NCI-H526 treated with DMSO at 0.1 percent for 48 hours (cell line): ENCODE results near the gene ZBTB16.

Experiments used
- DNase-seq: peaks from one replicate; lab custom pipeline; 2025; lab: John Stamatoyannopoulos, UW

The ZBTB16 gene

GRCh38 chr11:114059278-114059983 lies at the start of gene ZBTB16:
TSS of gene ZBTB16 (plus strand) at chr11:114059711. CDS start at chr11:114063301, 3,590 bp downstream.
- DNase-seq, result peak; percentile 67

DNA sequence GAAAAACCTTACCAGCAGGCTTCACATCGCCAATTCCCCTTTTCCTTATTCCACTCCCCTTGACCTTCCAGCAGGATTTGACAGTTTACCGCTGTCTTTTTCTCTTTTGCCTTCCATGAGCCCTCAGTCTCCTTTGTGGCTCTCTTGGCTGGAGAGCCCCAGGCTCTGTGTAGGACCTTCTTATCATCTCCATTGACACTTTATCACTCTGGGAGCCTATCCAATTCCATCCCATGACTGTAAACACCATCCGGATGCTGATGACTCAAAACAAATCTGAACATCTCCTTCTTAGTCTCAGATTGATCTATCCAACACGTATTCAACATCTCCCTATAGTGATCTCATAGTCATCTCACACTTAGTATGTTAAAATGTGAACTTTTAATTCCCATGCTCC lies 48.6 kb upstream of the ZBTB16 start:
- DNase-seq, result no peak

- no peak for DNase-seq
Measured at GRCh38 chr11:114011443-114011842, 48.1 kb upstream of the ZBTB16 start.

GRCh38 chr11:114015117-114015516 lies 44.4 kb upstream of the ZBTB16 start:
- DNase-seq, result no peak

- DNase-seq, result no peak
Measured at GRCh38 chr11:114016986-114017385, 42.5 kb upstream of the ZBTB16 start.

- DNase-seq, result no peak
Measured at GRCh38 chr11:114017723-114018122, 41.8 kb upstream of the ZBTB16 start.

GRCh38 chr11:114019046-114019445 lies 40.5 kb upstream of the ZBTB16 start:
- DNase-seq, result no peak

DNA sequence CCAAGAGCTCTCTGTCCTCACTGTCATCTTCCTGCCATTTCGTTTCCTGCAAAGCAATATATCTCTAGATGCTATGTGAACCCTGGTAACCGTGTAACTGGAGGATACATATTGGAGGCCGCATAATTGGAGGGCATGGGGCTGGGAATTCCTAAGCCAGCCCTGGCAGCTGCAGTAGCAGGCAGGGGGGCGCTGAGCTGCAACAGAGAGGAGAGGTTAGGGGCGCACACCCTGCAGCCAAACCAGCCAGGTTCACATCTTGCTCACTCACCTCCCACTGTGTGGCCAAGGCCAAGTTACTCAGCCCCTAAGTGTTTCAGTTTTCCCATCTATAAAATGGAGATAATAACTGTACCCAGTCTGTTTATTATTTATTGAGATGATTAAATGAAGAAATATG lies 39.9 kb upstream of the ZBTB16 start:
- DNase-seq, result no peak

GRCh38 chr11:114025329-114025907 lies 34.1 kb upstream of the ZBTB16 start:
- DNase-seq, result no peak

DNA sequence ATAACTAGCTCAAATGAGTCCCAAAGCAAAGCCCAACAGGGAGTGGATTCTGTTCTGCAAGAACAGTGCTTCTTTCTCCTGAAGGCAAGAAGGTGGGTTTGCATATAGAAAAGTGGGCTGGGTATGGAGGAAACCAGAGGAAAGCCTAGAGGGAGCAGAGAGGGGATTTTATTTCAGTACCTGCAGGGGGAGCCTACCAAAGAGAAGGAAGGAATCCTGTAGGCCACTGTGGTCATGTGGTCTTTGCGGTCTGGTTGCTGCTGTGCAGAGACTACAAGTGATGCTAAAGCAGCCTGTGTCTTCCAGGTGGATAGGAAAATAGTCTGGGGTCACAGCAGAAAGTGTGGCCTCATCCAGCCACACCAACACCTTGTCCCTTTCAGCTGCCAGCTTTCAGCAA lies 33.2 kb upstream of the ZBTB16 start:
- DNase-seq, result no peak

DNA sequence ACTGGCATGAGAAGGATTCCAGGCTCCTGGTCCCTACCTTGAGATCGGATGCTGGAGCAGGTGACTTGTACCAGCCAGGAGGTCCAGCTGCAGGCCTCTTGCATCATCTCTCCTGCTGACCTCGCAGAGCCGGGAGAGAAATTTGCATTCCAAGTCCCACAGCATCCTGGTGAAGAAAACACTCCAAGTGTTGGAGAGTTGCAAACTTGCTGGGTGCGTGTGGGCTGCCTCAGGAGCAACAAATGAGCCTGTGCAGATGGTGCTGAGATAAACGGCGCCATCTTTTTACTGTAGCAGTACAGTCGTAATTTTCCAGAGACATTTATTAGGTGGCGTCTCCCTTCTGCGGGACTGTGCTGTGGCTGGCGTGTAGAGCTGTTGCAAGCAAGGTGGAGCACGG lies 32.1 kb upstream of the ZBTB16 start:
- no peak for DNase-seq

DNA sequence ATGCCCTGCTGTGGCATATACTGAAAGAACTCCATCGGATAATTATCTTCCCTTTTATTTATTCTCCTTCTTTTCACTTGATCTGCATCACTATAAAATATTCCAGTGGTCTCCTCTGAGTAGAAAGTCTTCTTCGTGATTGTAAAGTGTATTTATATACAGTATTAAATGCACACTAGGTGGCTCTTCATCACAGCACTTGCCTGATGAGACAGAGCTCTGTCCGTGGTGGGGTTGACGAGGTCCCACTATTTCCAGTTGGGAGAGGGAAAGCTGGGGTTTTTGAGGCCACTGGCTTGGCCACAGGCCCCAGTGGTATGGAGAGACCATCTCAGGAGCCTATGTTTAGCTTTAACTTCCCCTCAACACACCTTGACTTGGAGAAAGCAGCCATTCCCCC lies 31.6 kb upstream of the ZBTB16 start:
- no peak for DNase-seq

GRCh38 chr11:114031246-114031966 lies 28.1 kb upstream of the ZBTB16 start:
- DNase-seq, result no peak

DNA sequence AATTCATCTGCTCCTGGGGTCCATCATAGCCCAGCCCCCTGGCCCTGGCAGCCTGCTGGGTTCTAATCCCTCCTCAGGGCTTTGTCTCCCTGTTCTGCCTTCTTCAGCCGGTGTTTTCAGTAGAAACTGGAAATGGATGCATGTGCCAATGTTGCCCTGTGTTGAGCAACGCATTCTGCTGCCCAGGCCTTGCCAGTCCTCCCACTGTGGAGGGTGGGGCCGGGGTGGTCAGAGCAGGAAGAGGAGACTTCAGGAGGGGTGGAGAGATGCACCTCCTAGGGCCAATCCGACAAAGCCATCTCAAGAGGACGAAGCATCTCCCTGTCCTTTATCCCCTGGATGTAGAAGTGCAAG lies 27.6 kb upstream of the ZBTB16 start:
- DNase-seq, result no peak

DNA sequence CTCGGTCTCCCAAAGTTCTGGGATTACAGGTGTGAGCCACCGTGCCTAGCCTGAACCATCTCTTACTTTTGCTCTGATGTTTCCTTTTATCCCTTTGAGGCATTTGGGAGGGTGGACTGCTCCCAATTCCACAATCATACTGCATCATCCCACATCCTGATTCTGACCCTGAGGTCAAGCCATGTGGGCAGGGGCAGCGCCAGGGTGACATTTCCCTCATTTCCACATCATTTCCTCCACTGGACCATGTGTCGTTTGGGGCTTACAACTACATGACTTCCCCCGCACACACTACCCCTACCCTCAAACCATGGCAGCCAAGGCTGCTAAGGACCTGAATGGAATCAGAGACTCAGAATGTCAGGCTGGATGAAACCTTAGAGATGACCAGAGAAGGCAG lies 26.4 kb upstream of the ZBTB16 start:
- no peak for DNase-seq

- no peak for DNase-seq
Measured at GRCh38 chr11:114033572-114033971, 25.9 kb upstream of the ZBTB16 start.

GRCh38 chr11:114034956-114035355 lies 24.6 kb upstream of the ZBTB16 start:
- no peak for DNase-seq

GRCh38 chr11:114036147-114036811 lies 23.2 kb upstream of the ZBTB16 start:
- DNase-seq, result peak; percentile 78

DNA sequence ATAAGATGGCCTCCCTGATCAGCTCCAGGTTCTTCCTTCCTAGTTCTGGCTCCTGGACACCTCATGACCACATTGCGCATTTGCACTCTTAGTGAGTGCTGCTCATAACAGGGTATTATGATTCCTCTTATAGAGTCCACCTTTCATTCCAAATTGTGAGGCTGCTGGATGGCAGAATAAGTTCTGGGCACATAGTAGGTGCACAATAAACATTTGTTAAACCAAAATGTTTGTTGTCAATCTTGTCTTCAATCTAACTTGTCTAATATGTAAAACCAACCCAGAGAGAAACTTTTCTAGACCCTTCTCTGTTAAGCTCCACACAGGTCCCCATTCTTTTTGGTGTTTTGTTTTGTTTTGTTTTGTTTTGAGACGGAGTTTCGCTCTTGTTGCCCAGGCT lies 22.6 kb upstream of the ZBTB16 start:
- DNase-seq, result no peak

GRCh38 chr11:114039551-114039950 lies 20.0 kb upstream of the ZBTB16 start:
- DNase-seq, result no peak

GRCh38 chr11:114040706-114041211 lies 18.8 kb upstream of the ZBTB16 start:
- no peak for DNase-seq

DNA sequence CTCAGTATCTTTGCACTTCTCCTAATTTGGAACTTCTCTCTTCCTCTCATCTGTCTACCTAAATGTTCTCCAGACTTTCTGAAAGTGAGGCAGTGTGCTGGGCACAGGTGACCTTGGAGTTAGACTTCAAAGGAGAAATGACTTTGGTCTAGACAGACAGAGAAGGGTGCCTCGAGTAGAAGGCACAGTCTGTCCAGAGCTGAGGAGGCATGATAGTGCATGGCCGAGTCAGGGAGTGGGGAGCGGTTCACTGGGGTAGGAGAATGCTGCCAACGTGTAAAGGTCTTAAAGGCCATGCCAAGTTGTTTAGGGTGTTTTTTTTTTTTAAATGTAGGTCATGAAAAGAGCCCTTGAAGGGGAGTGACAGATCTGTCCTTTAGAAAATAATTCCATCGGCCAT lies 17.3 kb upstream of the ZBTB16 start:
- no peak for DNase-seq
